ENCODE measurements around the gene FBXO4.

- no peak for TF ChIP-seq EZH2 (IDR thresholded peaks at IDR 0.05; ENCODE audit: insufficient read depth, poor library complexity, severe bottlenecking)
- no peak for TF ChIP-seq EZH2phosphoT487 (IDR thresholded peaks at IDR 0.05; ENCODE audit: insufficient read depth, low read depth)
These were observed 21.6 kb upstream of the FBXO4 start for GRCh38 chr5:41903382-41903891.
